ENCODE measurements around the gene RPL7A.
"Not testable (repeated sequence)": the region's sequence is repeated elsewhere in the genome, so short reads cannot be mapped to it uniquely, and the experiment has no call there.

RPL7A gene

GRCh38 chr9:133323991-133324703 lies 23.9 kb upstream of the RPL7A start:
- Histone ChIP-seq H3F3A (ENCODE audit: low read depth) (no peaks in the 10 kb centered on the region), H3K4me1 (ENCODE audit: insufficient read depth, low read length, poor library complexity, severe bottlenecking) (no peaks in the 10 kb centered on the region), H3K9ac (ENCODE audit: low read depth, low read length, poor library complexity, severe bottlenecking) (no peak overlapping the region), H3K79me2 (ENCODE audit: insufficient read depth, low read length) (no peaks in the 10 kb centered on the region), H3K9me3 (ENCODE audit: insufficient read depth, low read depth, low read length) (no peaks in the 10 kb centered on the region), H3K4me2 (ENCODE audit: low read depth, low read length, poor library complexity, severe bottlenecking) (no peak overlapping the region), H3K9me2 (replicated peaks; ENCODE audit: low read depth, low read length) (no peaks in the 10 kb centered on the region), H3K36me3 (ENCODE audit: insufficient read depth, low read length) (no peaks in the 10 kb centered on the region), H2AFZ (ENCODE audit: low read length) (no peak overlapping the region), H3K4me3 (ENCODE audit: low read length, poor library complexity, severe bottlenecking) (no peak overlapping the region), H3K27me3 (ENCODE audit: insufficient read depth, low read length, poor library complexity, severe bottlenecking) (no peaks in the 10 kb centered on the region), H4K20me1 (ENCODE audit: insufficient read depth, low read length, poor library complexity, severe bottlenecking) (no peaks in the 10 kb centered on the region)
- TF ChIP-seq CTCF (conservative IDR thresholded peaks at IDR 0.05; ENCODE audit: low read length): no peak
- no peak for TF ChIP-seq EZH2phosphoT487 (IDR thresholded peaks at IDR 0.05; ENCODE audit: borderline replicate concordance)

DNA sequence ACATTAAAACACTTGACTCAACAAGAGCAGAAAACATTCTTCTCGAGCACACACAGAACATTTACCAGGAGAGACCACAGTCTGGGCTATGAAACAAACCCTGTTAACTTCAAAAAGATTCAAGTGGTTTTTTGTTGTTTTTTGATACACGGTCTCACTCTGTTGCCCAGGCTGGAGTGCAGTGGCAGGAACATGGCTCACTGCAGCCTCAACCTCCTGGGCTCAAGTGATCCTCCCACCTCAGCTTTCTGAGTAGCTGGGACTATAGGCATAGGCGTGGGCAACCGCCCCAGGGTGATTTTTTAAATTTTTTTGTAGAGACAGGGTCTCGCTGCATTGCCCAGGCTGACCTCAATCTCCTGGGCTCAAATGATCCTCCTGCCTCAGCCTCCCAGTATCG lies 21.0 kb upstream of the RPL7A start:
- not testable (repeated sequence) for H3K9me3 ChIP-seq (ENCODE audit: insufficient read depth, low read depth, low read length); H3F3A ChIP-seq (ENCODE audit: low read depth); H3K4me3 ChIP-seq (ENCODE audit: low read length, poor library complexity, severe bottlenecking); H3K4me2 ChIP-seq (ENCODE audit: low read depth, low read length, poor library complexity, severe bottlenecking); H3K27me3 ChIP-seq (ENCODE audit: insufficient read depth, low read length, poor library complexity, severe bottlenecking); H3K4me1 ChIP-seq (ENCODE audit: insufficient read depth, low read length, poor library complexity, severe bottlenecking); H3K79me2 ChIP-seq (ENCODE audit: insufficient read depth, low read length); H4K20me1 ChIP-seq (ENCODE audit: insufficient read depth, low read length, poor library complexity, severe bottlenecking); H2AFZ ChIP-seq (ENCODE audit: low read length); H3K9me2 ChIP-seq (replicated peaks; ENCODE audit: low read depth, low read length); H3K9ac ChIP-seq (ENCODE audit: low read depth, low read length, poor library complexity, severe bottlenecking)
- peaks cover 23% of the 10 kb centered on the region; the same call in 1 of the 2 replicates for H3K36me3 ChIP-seq (ENCODE audit: insufficient read depth, low read length)

DNA sequence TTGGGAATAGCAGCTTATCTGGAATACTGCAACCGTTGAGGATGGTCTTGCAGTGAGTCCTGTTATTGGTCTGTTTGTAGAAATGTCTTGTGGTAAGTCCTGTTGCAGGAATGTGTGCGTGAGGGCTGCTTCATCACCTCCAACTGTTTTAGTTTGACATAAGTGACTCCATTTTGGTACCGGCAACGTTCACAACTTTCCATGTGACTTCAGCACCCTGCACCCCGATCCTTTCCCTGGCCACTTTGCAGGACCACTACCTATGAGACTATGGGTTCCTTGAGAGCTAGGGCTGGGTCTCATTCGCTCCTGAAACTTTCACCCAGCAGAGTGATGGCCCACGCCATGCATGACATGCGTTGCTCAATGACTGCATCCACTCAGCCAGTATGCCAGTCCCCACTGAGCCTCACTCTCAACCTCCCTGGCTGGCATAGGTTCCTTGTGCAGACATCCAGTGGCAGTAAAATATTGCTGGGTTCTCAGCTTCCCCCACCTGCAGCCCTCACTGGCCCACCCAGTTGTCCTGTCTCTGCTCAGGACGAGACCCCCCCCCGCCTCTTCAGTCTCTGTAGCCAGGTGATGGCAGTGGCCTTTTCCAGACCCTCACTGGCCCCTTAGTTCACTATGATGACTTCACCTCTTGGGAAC lies 20.1 kb upstream of the RPL7A start:
- TF ChIP-seq EZH2phosphoT487 (IDR thresholded peaks at IDR 0.05; ENCODE audit: borderline replicate concordance) (no peak), CTCF (conservative IDR thresholded peaks at IDR 0.05; ENCODE audit: low read length) (no peak)
- H3F3A ChIP-seq (ENCODE audit: low read depth): no peaks in the 10 kb centered on the region
- no peaks in the 10 kb centered on the region for H3K9me3 ChIP-seq (ENCODE audit: insufficient read depth, low read depth, low read length)
- peaks cover 33% of the 10 kb centered on the region; the same call in 1 of the 2 replicates for H3K36me3 ChIP-seq (ENCODE audit: insufficient read depth, low read length)
- no peak overlapping the region for H2AFZ ChIP-seq (ENCODE audit: low read length)
- no peaks in the 10 kb centered on the region for H3K27me3 ChIP-seq (ENCODE audit: insufficient read depth, low read length, poor library complexity, severe bottlenecking)
- no peaks in the 10 kb centered on the region for H3K9me2 ChIP-seq (replicated peaks; ENCODE audit: low read depth, low read length)
- no peak overlapping the region for H3K4me2 ChIP-seq (ENCODE audit: low read depth, low read length, poor library complexity, severe bottlenecking)
- H3K4me1 ChIP-seq (ENCODE audit: insufficient read depth, low read length, poor library complexity, severe bottlenecking): no peaks in the 10 kb centered on the region
- H3K4me3 ChIP-seq (ENCODE audit: low read length, poor library complexity, severe bottlenecking): no peak overlapping the region
- peaks cover 9% of the 10 kb centered on the region; the same call in 1 of the 2 replicates for H3K79me2 ChIP-seq (ENCODE audit: insufficient read depth, low read length)
- H4K20me1 ChIP-seq (ENCODE audit: insufficient read depth, low read length, poor library complexity, severe bottlenecking): peaks cover 16% of the 10 kb centered on the region
- H3K9ac ChIP-seq (ENCODE audit: low read depth, low read length, poor library complexity, severe bottlenecking): no peak overlapping the region
